Tongue (tissue), 2 donors: Measurements from ENCODE around the gene MRPS9. TPM values are rescaled to one million over a fixed set of nuclear protein-coding genes. Genes with fewer than 3 reads are reported as not detected.
A peak's percentile ranks its signal among the peaks of the same experiment; 100 is the strongest.

Experiments used
- DNase-seq: peaks from one replicate; pipeline ENCODE4 v3.0.0-alpha.2; 2015
- total RNA-seq: library from RNA; depleted of rRNA; stranded (reverse); fragments of >200 nt; gene quantifications from one replicate; pipeline ENCODE4 v1.2.3, GENCODE V29; 2014

MRPS9 gene
- total RNA-seq: 32.2 TPM

DNA sequence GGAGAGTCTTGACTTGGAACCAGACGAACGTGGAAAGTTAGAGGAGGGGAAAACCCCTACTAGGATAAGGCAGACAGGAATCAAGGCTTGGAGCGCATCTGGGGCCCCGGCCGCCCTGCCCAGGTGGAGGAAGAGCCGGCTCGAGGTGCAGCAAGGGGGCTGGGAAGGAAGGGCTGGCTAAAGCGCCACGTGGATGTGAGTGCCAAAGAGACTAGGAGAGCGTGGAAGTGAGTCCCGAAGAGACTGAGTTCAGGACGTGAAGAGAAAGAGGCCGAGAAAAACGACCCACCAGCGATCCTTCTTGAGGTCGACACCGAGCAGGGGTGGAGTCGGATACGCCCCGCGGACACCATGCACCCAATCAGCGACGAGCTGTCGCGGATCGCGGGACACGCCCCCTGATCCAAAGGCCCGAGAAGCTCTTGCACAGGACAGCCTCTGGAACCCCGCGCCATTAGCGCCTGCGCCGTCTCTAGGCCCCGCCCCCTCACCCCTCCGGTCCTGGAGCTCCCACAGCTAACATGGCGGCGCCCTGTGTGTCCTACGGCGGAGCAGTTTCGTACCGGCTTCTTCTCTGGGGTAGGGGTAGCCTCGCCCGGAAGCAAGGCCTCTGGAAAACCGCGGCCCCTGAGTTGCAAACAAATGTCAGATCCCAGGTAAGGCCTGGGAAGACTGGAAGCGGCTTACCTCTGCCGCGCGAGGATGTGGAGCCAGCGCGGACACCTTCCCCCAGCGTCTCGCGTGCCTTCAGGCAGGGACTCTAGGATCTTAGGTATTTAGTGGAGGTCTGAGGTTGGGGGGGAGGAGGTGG is at the start of gene MRPS9:
TSS of gene MRPS9 (plus strand) at position 498 of the 811 bp plus-strand sequence. CDS start at position 522, 24 bp downstream.
- peak; percentile 99 for DNase-seq

DNA sequence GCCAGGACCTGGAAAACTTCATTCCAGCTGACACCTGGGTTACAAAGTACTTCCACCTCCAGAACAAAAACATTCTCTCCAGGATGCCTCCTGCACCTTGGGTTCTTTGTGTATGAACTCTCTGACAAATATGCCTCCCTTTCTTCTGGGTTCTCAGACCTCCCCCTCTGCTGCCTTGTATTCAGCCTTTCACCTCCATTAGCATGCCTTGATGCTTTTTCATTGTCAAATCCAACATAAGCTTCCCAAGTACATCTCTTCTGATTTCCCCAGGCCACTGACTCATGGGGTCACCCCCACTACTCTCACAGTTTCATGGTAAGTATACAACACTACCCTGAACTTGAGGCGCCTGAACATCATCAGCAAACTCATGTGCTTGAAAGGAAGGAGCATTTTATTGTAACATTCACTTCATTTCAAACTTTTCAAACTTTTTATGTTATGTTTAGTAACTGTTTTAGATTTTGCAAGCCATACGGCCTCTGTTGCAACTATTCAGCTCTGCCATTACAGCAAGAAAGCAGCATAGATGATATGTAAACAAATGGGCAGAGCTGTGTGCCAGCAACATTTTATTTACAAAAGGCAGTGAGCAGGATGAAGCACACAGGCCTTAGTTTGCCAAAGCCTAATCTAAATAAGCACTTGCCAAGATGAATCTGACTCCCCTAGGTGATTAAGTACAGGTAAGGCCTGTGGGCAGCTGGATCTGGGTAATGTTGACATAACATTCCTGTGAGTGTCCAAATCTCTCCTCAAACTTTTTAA is 32.5 kb upstream of the MRPS9 start:
- peak; percentile 4 for DNase-seq

DNA sequence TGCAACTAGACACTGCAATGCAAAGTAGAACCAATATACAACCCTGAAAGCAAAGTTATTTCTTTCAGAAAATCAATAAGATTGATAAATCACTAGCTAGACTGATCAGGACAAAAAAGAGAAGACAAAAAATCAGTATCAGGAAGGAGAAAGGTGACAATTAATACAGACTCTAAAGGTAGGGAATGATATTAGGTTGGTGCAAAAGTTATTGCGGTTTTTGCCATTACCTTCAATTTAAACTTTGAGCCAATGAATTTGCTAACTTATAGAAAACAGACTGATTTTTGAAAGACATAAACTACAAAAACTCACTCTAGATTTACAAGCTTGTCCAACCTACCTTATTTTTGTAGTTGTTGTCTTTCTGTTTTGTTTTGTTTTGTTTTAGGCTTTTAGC is 30.5 kb upstream of the MRPS9 start:
- DNase-seq: no peak

DNA sequence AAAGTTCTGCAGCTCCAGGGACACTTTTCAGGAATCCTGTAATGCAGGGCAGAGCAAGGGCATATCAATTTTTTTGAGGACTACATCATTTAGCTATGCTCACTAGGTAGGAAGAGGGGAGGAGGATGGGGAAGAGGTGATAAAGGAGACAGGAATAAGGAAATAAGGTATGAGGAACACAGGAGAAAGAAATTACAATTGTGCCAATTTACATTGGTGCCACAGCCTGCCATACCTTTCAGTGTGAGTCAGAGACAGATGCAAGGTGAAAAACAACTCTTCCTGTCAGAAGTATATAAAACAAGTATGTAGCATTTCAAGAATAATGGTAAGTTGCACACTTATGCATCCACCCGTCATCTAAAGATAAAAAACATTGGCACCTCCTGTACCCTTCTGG is 5.4 kb upstream of the MRPS9 start:
- no peak for DNase-seq

DNA sequence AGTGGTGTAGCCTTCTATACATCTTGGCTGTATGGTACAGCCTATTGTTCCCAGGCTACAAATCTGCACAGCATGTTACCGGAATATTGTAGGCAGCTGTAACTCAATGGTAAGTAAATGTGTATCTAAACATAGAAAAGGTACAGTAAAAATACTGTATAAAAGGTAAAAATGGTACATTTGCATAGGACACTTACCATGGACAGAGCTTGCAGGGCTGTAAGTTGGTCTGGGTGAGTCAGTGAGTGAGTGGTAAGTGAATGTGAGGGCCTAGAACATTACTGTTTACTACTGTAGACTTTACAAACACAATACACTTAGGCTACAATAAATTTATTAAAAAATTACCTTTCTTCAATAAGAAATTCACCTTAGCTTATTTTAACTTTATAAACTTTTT is 3.7 kb upstream of the MRPS9 start:
- DNase-seq: no peak

DNA sequence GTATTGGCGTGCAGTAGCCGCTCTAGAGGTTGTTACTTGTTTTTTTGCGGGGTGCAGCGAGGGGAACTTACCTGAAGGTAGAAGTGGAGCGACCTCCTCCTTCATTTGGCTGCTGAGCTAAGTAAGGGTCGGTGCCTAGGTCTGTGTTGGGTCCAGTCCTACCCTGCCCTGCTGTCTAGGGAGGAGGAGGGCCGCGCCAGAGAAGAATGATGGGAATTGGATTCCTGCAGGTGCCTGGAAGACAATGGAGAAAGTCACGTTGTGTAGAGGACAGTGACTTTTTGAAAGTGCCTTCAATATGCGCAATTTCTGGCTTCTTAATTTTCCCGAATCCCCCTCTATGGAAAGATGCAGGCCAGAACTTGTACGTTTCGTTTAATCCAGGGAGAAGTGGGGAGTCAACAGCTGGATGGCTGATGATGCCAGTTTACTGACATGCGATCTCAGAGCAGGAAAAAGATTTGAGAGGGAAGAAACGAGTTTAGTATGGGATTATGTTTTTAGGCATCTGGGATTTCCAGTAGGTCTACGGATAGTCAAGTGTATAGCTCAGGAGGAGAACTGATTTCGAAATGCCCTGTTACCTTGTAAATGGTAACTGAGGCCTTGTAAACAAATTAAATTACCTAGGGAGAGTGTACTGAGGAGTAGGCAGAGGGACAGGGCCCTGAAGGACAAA is 653 bp downstream of the MRPS9 start:
- DNase-seq: peak; percentile 53

GRCh38 chr2:105039559-105039958 is 1.7 kb downstream of the MRPS9 start:
- DNase-seq: no peak

GRCh38 chr2:105042189-105042588 is 4.3 kb downstream of the MRPS9 start:
- DNase-seq: no peak

DNA sequence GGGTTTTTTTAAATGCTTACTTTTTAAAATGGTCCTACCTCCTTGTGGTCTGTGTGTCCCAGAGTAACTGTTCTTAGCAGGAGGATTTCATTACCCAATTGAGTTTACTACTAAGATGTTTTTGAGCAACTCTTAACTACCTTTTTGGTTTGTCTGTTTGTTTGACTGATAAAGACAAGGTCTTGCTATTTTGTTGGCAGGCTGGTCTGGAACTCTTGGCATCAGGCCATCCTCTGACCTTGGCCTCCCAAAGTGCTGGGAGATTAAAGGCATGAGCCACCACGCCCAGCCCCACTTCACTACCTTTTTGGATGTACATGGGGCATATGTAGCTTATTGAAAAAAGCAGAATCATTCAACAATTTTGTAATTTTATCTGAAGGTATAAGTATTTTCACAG is 14.9 kb downstream of the MRPS9 start:
- peak; percentile 12 for DNase-seq

DNA sequence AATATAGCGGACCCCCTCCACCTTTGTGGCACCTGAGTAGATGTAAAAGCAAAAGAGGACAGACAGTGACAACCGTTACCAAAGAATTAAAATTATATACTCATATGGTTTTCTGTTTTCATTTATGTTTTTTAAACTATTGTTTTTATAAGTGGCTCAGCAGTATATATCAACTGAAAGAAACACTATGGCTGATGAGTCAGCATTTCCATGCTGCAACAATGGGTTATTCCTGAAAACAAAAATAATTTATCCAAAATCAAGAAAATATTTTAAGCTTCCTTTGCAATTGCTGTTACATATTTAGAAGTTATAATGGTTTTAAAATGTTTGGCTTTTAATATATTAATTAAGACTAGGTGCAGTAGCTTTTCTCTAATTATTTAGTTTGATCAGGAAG is 17.7 kb downstream of the MRPS9 start:
- DNase-seq: no peak

- no peak for DNase-seq
These were observed 18.4 kb downstream of the MRPS9 start for GRCh38 chr2:105056245-105056644.

DNA sequence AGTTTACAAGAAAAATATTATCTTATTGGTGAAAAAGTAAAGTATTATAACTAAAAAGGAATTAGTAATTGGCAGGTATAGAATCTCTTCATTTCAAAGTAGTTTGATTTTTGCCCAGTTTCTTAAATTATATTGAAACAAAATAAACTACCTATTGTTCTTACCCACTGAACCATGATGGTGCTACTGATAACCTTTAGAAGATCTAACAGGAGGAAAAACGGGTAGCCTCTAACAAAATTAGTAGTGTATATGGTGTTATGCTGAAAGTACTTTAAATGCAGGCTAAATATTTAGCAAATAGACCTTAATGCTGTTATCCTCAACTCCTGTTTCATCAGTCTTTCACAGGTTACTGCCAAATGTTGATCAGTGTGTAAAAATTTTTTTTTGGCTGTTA is 19.1 kb downstream of the MRPS9 start:
- no peak for DNase-seq

DNA sequence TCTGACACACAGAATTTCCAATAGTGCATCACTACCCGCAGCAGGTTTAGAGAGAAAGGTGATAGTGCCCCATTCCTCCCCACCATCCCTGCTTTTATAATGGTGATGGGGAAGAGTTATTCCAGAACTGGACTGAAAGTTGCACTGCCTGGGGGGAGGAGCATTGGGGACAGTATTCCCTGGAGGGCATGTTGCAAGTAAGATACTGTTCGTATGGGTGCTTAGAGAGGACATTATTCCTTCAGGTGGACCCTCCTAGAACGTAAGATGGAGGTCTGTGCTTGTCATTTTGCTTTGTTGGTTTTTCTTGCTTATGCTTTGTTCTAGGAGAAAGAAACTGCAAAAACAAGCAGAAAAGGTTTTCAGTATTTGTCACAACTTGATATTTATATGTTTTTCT is 23.7 kb downstream of the MRPS9 start:
- no peak for DNase-seq

- DNase-seq: no peak
These were observed 24.3 kb downstream of the MRPS9 start for GRCh38 chr2:105062158-105062557.

DNA sequence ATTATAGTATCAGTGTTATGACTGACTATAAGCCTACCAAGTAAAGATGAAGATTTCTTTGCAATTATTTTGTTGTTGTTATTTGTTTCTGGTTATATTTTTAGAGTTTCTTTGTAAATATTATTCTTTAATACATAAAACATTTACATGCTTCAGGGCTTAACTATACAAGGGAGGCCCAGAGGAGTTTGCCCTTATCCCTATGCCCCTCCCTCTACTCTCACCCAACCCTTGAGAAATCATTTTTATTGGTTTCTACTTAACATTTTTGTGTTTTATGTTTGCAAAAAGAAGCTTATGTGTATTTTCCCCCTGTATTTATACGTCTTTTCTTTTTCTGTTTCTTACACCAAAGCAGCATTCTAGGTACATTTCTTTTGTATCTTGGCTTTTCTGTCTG is 30.5 kb downstream of the MRPS9 start:
- no peak for DNase-seq

GRCh38 chr2:105068875-105069274 is 31.0 kb downstream of the MRPS9 start:
- DNase-seq: no peak

- no peak for DNase-seq
These were observed 32.4 kb downstream of the MRPS9 start for GRCh38 chr2:105070010-105070865.

DNA sequence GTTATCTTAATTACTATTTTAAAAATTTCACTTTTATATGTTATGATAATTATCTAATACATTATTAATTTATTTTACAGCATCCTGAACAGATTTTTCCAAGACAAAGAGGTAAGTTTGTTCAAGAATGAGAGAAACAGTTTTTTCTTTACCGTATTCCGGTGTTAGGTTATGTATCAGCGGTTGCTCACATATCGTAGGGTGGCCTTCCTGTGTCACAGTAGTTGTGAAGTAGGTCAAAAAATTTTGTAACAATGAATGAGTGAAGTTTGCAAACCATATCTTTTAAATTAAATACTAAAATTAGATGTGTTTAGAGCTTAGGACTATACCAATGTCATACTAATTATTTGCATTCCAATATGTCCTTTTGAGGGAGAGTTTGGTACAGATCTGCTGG is 33.5 kb downstream of the MRPS9 start:
- DNase-seq: no peak

DNA sequence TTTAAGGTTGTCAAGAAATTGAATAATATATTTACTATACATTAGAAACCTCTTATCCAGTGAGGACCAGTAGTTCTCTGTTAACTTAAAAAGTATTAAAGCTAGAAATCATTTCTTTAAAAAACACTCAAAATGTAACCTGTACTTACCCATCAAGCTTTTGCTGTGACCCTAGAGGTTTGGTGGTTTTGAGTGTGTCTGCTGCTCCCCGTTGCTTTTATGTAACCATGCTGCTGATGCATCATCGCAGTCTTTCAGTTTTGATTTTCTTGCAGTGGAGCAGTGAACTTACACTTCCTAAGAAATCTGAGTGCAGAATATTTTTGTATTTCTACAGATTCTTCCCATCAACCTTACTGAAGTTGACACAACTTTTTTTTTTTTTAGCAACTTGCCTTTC is 34.2 kb downstream of the MRPS9 start:
- no peak for DNase-seq

- DNase-seq: no peak
These were observed 35.7 kb downstream of the MRPS9 start for GRCh38 chr2:105073591-105073990.

- DNase-seq: no peak
These were observed 38.3 kb downstream of the MRPS9 start for GRCh38 chr2:105076121-105076520.

DNA sequence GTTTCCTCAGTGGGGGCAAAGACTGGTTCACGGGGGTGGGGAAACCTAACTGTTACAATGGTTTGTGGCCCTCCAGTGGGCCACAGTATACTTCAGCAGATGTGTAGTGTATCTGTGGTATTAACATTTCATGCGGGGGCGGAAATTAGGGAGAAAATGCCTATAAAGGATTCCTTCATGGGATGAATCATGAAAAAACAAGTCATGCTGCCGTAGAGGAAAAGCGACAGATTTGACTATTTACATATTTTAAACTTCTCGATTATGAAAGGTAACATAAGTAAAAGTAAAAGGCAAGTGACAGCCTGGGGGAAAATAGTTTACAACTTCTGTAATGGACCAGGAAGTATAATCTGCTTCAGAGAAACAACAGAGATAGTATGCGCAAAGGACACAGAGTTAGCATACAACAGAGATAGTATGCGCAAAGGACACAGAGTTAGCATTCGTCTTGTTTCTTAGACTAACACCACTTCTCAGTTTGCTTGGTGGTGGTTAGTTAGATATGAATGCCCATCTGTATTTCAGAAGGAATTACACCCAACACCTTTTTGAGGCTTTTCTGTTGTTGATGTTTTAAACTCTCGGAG is 41.1 kb downstream of the MRPS9 start:
- DNase-seq: no peak
